Transverse colon (tissue), 4 donors: ENCODE data around the gene ARG2. TPM values are rescaled to one million over a fixed set of nuclear protein-coding genes. Genes with fewer than 3 reads are reported as not detected.
"Not testable (repeated sequence)": the region's sequence is repeated elsewhere in the genome, so short reads cannot be mapped to it uniquely, and the experiment has no call there.

Experiments used
- DNase-seq: peaks from one replicate; pipeline ENCODE4 v3.0.0-alpha.2; 2019
- H3K27ac ChIP-seq, 4 donors: fragments of 200-600 bp; sonication (generic); 2 replicates each; pipeline ENCODE4 v1.5.1; 2016 to 2018; ENCODE audit warnings: inconsistent platforms in 4 of 4
- H3K27me3 ChIP-seq: fragments of 200-600 bp; sonication (generic); 2 replicates; pipeline ENCODE4 v1.5.1; 2017; ENCODE audit warnings: inconsistent platforms
- H3K36me3 ChIP-seq, 4 donors: fragments of 200-600 bp; sonication (generic); 2 replicates each; pipeline ENCODE4 v1.5.1; 2017 to 2019; ENCODE audit warnings: inconsistent platforms in 4 of 4
- H3K4me1 ChIP-seq, 4 donors: fragments of 200-600 bp; sonication (generic); 2 replicates each; pipeline ENCODE4 v1.5.1; 2017 to 2020; ENCODE audit warnings: inconsistent platforms in 4 of 4
- H3K4me3 ChIP-seq, 4 donors: fragments of 200-600 bp; sonication (generic); 1 replicate in 1 of 4; 2 replicates in 3 of 4; pipeline versions ENCODE4 v1.5.1 to v1.6.1; 2017 to 2019; ENCODE audit warnings: inconsistent platforms in 4 of 4
- H3K9me3 ChIP-seq, 2 donors: fragments of 200-600 bp; sonication (generic); 2 replicates each; pipeline ENCODE4 v1.5.1; 2017 to 2019; ENCODE audit warnings: inconsistent platforms in 2 of 2
- EP300 ChIP-seq: sonication (generic); formaldehyde crosslinking; IDR thresholded peaks from one replicate; pipeline ENCODE4 v1.6.1; 2017; ENCODE audit warnings: antibody characterized with exemption, low read depth
- POLR2A ChIP-seq: fragments of 450-650 bp; IDR thresholded peaks from one replicate; pipeline ENCODE4 v1.6.1; 2016; ENCODE audit warnings: antibody characterized with exemption, mild to moderate bottlenecking, moderate library complexity
- POLR2AphosphoS5 ChIP-seq, 3 donors: sonication (generic); formaldehyde crosslinking; IDR thresholded peaks; one replicate each; pipeline ENCODE4 v1.6.1; 2016; ENCODE audit warnings: antibody characterized with exemption in 3 of 3
- WGBS, 2 donors: methylation state at CpG; one replicate each; pipeline ENCODE4 v1.1.5; 2018; ENCODE audit warnings: low coverage in 1 of 2; 5-methylcytosine and 5-hydroxymethylcytosine counted together
- in situ Hi-C, 4 donors: fragments of 200-750 bp; cut with MboI; loops; one replicate each; pipeline versions ENCODE4 v1.15.0 to v1.15.1; 2017; ENCODE audit warnings: low sequenced_read_pairs in 3 of 4, low pct_ligation_motif_present in 1 of 4, low pct_unique_long_range_greater_than_20kb in 1 of 4
- intact Hi-C: fragments of 100-400 bp; cut with DNase I; formaldehyde crosslinking; loops from one replicate; pipeline ENCODE4 v1.15.1; 2023; ENCODE audit warnings: low total_unique reads
- total RNA-seq, 4 donors: library from RNA; depleted of rRNA; stranded (reverse); fragments of >200 nt; gene quantifications; one replicate each; pipeline ENCODE4 v1.1.0, GENCODE V29; 2016
- TF ChIP-seq, protein P1 (sequence below), 5 experiments: fragments of 200-600 bp in 3 of 5; fragments of 450-650 bp in 2 of 5; sonication (generic) in 3 of 5; IDR thresholded peaks; 1 replicate in 2 of 5; 2 replicates in 3 of 5; pipeline ENCODE4 v1.5.1; 2016 to 2017; ENCODE audit warnings: antibody characterized with exemption in 5 of 5, inconsistent platforms in 3 of 5, mild to moderate bottlenecking in 2 of 5, moderate library complexity in 1 of 5

Gene ARG2
- total RNA-seq, 4 donors from 2014 or later, result 7.5 to 18.8 (median 9.2) TPM; not detected in 1

- 0 to 12% methylated on average over 3 to 19 of the region's 19 CpGs for WGBS, 2 donors
- intact Hi-C loops, result no loop called here
- DNase-seq, result peak; percentile 26
- H3K4me3 ChIP-seq, result peak overlapping the region; percentile 35 to 69 (median 51)
- H3K36me3 ChIP-seq, result no peaks in the 10 kb centered on the region
- H3K27ac ChIP-seq, result peak overlapping the region; percentile 65 to 85 (median 81)
- no peaks in the 10 kb centered on the region for H3K27me3 ChIP-seq
- in situ Hi-C loops, result loop anchor here in 2 of 4 donors (10.0 to 25.0 kb wide), 2 partner anchors 54 to 92 kb away; partner anchors contain the start of genes RDH12 (in 1 of the 2) and VTI1B (in 1 of the 2)
- H3K9me3 ChIP-seq, result no peaks in the 10 kb centered on the region
- H3K4me1 ChIP-seq, result peaks cover 5 to 28% (median 18%) of the 10 kb centered on the region in 4 donors
- TF ChIP-seq POLR2AphosphoS5 (IDR thresholded peaks at IDR 0.05), result no peak
- TF ChIP-seq, protein P1, sequence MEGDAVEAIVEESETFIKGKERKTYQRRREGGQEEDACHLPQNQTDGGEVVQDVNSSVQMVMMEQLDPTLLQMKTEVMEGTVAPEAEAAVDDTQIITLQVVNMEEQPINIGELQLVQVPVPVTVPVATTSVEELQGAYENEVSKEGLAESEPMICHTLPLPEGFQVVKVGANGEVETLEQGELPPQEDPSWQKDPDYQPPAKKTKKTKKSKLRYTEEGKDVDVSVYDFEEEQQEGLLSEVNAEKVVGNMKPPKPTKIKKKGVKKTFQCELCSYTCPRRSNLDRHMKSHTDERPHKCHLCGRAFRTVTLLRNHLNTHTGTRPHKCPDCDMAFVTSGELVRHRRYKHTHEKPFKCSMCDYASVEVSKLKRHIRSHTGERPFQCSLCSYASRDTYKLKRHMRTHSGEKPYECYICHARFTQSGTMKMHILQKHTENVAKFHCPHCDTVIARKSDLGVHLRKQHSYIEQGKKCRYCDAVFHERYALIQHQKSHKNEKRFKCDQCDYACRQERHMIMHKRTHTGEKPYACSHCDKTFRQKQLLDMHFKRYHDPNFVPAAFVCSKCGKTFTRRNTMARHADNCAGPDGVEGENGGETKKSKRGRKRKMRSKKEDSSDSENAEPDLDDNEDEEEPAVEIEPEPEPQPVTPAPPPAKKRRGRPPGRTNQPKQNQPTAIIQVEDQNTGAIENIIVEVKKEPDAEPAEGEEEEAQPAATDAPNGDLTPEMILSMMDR (IDR thresholded peaks at IDR 0.05), result no peak
- TF ChIP-seq POLR2A, result no peak
- no peak for TF ChIP-seq EP300
These were observed 581 bp downstream of the ARG2 start for GRCh38 chr14:67620217-67620785.

- no peaks in the 10 kb centered on the region for H3K9me3 ChIP-seq
- H3K4me3 ChIP-seq, result no peak overlapping the region
- no peak for DNase-seq
- intact Hi-C loops (no loop called here), in situ Hi-C loops (loop anchor here in 2 of 4 donors (10.0 to 25.0 kb wide), 2 partner anchors 52 to 90 kb away; partner anchors contain the start of genes RDH12 (in 1 of the 2) and VTI1B (in 1 of the 2))
- H3K4me1 ChIP-seq, result peaks cover 5 to 28% (median 18%) of the 10 kb centered on the region in 4 donors
- H3K27ac ChIP-seq, result peak overlapping the region; percentile 56 to 78 (median 66)
- H3K27me3 ChIP-seq, result no peaks in the 10 kb centered on the region
- 58 to 68% methylated on average over 4 of the region's 4 CpGs for WGBS, 2 donors
- H3K36me3 ChIP-seq, result no peaks in the 10 kb centered on the region
- TF ChIP-seq, protein P1 (IDR thresholded peaks at IDR 0.05), result no peak
- TF ChIP-seq POLR2AphosphoS5 (IDR thresholded peaks at IDR 0.05), result peak in 1 of 3 donors; percentile 31
These were observed 3.0 kb downstream of the ARG2 start for GRCh38 chr14:67622675-67623074.

DNA sequence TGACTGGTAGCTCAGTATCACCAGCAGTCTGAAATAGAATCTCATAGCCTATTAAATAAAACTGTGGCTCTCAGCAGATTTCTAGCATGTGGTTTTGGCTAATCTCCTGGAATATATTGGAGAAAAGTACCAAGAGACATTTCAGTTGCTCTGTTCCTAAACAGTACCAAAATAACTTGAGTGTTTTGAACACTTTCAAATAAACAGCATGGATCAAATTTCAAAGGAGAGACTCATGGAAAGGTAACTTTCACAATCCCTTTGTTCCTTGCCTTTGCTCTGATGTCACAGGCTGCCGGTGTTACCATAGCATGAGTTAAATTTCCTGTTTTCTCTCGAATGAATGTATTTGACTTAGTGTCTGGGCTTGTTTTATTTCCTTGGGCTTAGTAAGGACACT is 3.4 kb downstream of the ARG2 start:
- no peaks in the 10 kb centered on the region for H3K36me3 ChIP-seq
- H3K27me3 ChIP-seq, result no peaks in the 10 kb centered on the region
- no peak overlapping the region for H3K4me3 ChIP-seq
- intact Hi-C loops (no loop called here), in situ Hi-C loops (loop anchor here in 2 of 4 donors (10.0 to 25.0 kb wide), 2 partner anchors 52 to 89 kb away; partner anchors contain the start of genes RDH12 (in 1 of the 2) and VTI1B (in 1 of the 2))
- H3K9me3 ChIP-seq, result no peaks in the 10 kb centered on the region
- peak overlapping the region; percentile 56 to 78 (median 66) for H3K27ac ChIP-seq
- peaks cover 5 to 28% (median 18%) of the 10 kb centered on the region in 4 donors for H3K4me1 ChIP-seq
- 31 to 38% methylated on average over 2 of the region's 2 CpGs for WGBS, 2 donors
- no peak for DNase-seq
- TF ChIP-seq POLR2A (no peak), EP300 (no peak), POLR2AphosphoS5 (IDR thresholded peaks at IDR 0.05) (no peak)
- TF ChIP-seq, protein P1 (IDR thresholded peaks at IDR 0.05), result no peak

DNA sequence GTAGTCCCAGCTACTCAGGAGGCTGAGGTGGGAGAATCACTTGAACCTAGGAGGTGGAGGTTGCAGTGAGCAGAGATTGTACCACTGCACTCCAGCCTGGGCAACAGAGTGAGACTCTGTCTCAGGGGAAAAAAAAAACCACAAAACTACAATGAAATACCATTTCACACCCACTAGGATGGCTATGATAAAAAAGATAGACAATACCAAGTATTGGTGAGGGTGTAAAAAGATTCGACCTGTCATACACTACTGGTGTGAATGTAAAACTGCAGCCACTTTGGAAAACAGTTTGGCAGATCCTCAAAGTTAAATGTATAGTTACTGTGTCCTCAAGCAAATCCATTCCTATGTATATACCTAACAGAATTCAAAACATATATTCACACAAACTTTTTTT is 6.4 kb downstream of the ARG2 start:
- H3K36me3 ChIP-seq, intact Hi-C loops: not testable (repeated sequence)

More for the DNA sequence above, 6.4 kb downstream of the ARG2 start:
- not testable (repeated sequence) for H3K9me3 ChIP-seq, DNase-seq, H3K4me3 ChIP-seq, H3K27ac ChIP-seq, H3K27me3 ChIP-seq
- peaks cover 0 to 11% (median 4%) of the 10 kb centered on the region in 4 donors for H3K4me1 ChIP-seq
- in situ Hi-C loops, result loop anchor here in 1 of 4 donors (10.0 kb wide), 1 partner anchor 49 kb away; the partner anchor contains the start of gene VTI1B
- WGBS, 2 donors, result 67 to 77% methylated on average over 1 of the region's 1 CpG
